DND-41 (cell line): Measurements from ENCODE around the gene ZNF521.

Source experiments
- CTCF ChIP-seq: IDR thresholded peaks from 2 replicates; pipeline ENCODE4 v1.5.1; 2012; ENCODE audit warnings: borderline replicate concordance, low read length, moderate library complexity, mild to moderate bottlenecking; ENCODE audit not compliant: poor library complexity, severe bottlenecking; ENCODE audit errors: extremely low read depth
- EZH2 ChIP-seq: IDR thresholded peaks from 3 replicates; pipeline ENCODE4 v1.6.1; 2012; ENCODE audit warnings: borderline replicate concordance, low read depth, mild to moderate bottlenecking, moderate library complexity, low read length, inconsistent platforms; ENCODE audit not compliant: severe bottlenecking

DNA sequence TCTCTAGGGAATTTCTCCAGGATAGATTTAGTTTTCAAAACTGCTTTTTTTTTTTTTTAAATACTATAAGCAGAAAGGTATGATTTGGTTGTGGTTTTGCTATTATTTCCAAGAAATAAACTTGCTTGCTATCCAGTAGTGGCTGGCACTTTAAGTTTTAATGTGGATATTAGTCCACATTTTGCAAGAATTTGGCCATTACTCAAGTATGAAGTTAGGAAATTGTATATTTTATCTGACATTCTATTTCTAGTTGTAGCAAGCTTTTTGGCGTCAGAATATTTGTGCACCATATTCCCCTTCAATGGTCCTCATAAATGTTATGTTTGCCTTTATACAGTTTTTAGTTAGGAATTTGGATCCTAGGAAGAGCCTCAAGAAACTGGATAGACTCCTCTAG, 226.3 kb downstream of the ZNF521 start:
- no peak for TF ChIP-seq CTCF
- TF ChIP-seq EZH2: no peak
